A673 (cell line): ENCODE measurements around the gene DPEP3.

ENCODE experiments used
- CTCF ChIP-seq: fragments of 300-800, 200-600 bp; sonication (generic); conservative IDR thresholded peaks from 2 replicates; pipeline ENCODE4 v1.5.1; 2017; ENCODE audit warnings: low read depth, mild to moderate bottlenecking, antibody characterized with exemption, low read length, moderate library complexity, mixed read lengths
- EZH2 ChIP-seq: fragments of 200-600 bp; sonication (generic); IDR thresholded peaks from 2 replicates; pipeline ENCODE4 v1.6.1; 2017; ENCODE audit warnings: borderline replicate concordance, low read depth, mild to moderate bottlenecking, mixed read lengths, antibody characterized with exemption, low read length; ENCODE audit not compliant: poor library complexity, severe bottlenecking

- TF ChIP-seq CTCF (no peak), EZH2 (no peak)
These were observed 48.7 kb upstream of the DPEP3 start for GRCh38 chr16:68028996-68029395.
